ENCODE data around the gene SYNM.
A peak's percentile ranks its signal among the peaks of the same experiment; 100 is the strongest.

SYNM gene

GRCh38 chr15:99086327-99086667, 18.6 kb upstream of the SYNM start:
- no peak for DNase-seq

GRCh38 chr15:99087405-99087943, 17.4 kb upstream of the SYNM start:
- no peak for DNase-seq

- no peak for DNase-seq
Measured at GRCh38 chr15:99090011-99090699, 14.7 kb upstream of the SYNM start.

GRCh38 chr15:99090938-99091337, 13.9 kb upstream of the SYNM start:
- no peak for DNase-seq

GRCh38 chr15:99092554-99093172, 12.2 kb upstream of the SYNM start:
- DNase-seq = no peak

GRCh38 chr15:99095626-99096025, 9.3 kb upstream of the SYNM start:
- DNase-seq = no peak

- no peak for DNase-seq
Measured at GRCh38 chr15:99096173-99096893, 8.5 kb upstream of the SYNM start.

- DNase-seq = no peak
Measured at GRCh38 chr15:99096894-99097426, 7.9 kb upstream of the SYNM start.

GRCh38 chr15:99097441-99098410, 7.2 kb upstream of the SYNM start:
- DNase-seq = no peak

- no peak for DNase-seq
Measured at GRCh38 chr15:99098426-99098825, 6.5 kb upstream of the SYNM start.

- no peak for DNase-seq
Measured at GRCh38 chr15:99098991-99099390, 5.9 kb upstream of the SYNM start.

- DNase-seq = no peak
Measured at GRCh38 chr15:99099661-99100060, 5.2 kb upstream of the SYNM start.

- DNase-seq = peak; percentile 39
Measured at GRCh38 chr15:99100245-99101173, 4.4 kb upstream of the SYNM start.

GRCh38 chr15:99101501-99101900, 3.4 kb upstream of the SYNM start:
- DNase-seq = no peak

- DNase-seq = no peak
Measured at GRCh38 chr15:99102332-99103235, 2.3 kb upstream of the SYNM start.

- DNase-seq = no peak
Measured at GRCh38 chr15:99103279-99103678, 1.6 kb upstream of the SYNM start.

- peak; percentile 36 for DNase-seq
Measured at GRCh38 chr15:99105514-99106341, 848 bp downstream of the SYNM start.

- peak; percentile 44 for DNase-seq
Measured at GRCh38 chr15:99106417-99107220, 1.7 kb downstream of the SYNM start.
